SK-N-DZ (cell line): ENCODE measurements around the gene LDB2.

ENCODE experiments used
- DNase-seq: peaks from one replicate; pipeline ENCODE4 v3.0.0-alpha.2; 2015; ENCODE audit warnings: low spot score

LDB2 gene

DNA sequence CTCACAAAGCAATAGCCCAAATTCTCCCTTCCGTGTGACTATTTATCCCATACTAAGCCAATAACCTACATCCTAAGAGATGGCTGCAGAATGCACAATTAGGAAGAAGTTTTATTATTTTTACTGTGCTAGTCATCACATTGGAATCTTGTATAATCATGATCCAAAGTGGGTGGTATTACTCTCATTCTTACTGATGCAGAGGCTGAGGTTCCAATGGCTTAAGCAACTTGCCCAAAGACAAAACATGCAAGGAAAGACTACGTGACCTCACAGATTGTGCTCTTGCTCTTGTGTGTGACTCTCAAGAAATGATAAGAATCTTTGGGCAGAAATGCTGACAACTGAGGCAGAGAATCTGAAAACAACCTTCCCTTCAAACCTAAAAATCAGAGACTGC lies 212.2 kb downstream of the LDB2 start:
- no peak for DNase-seq

DNA sequence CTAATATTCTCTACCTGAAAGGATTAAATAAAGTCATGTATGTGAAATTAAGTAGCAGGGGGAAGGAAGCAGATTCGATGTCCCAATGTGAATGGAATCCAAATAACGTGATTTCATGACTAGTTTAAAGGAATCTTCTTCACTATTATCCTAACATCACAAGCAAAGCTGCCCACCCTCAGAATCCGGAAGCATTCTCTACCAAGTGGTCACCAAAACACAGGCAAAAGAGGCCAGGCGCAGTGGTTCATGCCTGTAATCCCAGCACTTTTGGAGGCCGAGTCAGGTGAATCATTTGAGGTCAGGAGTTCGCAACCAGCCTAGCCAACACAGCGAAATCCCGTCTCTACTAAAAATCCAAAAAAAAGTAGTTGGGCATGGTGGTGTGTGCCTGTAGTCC lies 212.9 kb downstream of the LDB2 start:
- no peak for DNase-seq

DNA sequence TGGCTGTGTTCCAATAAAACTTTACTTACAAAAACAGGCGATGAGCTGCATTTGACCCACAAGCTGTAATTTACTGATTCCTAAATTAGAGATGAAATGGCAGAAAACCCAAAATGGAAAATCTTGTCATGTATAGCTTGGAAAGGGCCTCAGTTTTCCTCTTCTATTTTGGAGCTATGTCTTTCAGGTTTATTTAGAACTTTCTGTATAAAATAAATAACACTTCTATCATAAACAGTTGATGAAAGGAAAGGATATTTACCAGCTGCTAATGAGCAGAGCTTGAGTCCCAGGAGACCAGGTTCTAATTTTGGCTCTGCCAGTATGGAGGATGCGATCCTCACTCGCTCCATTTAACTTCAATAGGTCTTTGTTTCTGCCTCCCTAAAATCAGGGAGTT lies 213.5 kb downstream of the LDB2 start:
- DNase-seq = no peak

DNA sequence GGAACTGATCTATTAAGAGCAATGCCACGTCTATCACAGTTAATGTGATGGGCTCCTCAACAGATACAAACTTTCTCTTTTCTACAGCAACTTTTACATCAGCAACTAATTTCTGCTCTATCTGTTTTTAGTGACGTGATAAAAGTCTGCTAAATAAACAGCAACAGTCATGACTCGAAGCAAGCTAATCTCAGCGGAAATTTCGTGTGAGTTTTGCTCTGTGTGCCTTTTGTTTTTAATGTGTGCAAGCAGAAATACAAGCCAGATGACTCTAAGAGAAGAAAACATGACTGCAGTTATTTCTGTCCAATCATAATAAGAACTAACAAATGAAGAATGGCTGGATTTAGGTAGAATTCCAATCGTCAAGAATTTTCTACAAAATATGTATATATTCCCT lies 214.3 kb downstream of the LDB2 start:
- DNase-seq = no peak

DNA sequence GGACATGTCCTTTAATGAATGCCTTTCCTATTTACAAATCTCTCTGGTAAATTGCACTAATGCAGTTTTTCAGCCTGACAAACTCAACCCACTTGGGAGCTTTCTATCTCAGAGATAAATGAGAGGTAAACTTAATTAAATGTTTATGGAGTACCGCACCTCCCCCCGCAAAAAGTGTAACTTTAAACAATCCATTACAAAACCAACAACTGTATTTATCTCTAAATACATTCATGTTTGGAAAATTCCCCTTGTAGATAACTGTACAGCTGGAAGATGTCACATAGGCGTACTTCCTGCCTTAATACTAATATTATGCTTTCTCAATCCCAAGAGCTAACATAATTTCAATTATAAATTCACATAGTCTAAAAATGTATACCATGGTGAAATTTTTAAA lies 215.5 kb downstream of the LDB2 start:
- no peak for DNase-seq

DNA sequence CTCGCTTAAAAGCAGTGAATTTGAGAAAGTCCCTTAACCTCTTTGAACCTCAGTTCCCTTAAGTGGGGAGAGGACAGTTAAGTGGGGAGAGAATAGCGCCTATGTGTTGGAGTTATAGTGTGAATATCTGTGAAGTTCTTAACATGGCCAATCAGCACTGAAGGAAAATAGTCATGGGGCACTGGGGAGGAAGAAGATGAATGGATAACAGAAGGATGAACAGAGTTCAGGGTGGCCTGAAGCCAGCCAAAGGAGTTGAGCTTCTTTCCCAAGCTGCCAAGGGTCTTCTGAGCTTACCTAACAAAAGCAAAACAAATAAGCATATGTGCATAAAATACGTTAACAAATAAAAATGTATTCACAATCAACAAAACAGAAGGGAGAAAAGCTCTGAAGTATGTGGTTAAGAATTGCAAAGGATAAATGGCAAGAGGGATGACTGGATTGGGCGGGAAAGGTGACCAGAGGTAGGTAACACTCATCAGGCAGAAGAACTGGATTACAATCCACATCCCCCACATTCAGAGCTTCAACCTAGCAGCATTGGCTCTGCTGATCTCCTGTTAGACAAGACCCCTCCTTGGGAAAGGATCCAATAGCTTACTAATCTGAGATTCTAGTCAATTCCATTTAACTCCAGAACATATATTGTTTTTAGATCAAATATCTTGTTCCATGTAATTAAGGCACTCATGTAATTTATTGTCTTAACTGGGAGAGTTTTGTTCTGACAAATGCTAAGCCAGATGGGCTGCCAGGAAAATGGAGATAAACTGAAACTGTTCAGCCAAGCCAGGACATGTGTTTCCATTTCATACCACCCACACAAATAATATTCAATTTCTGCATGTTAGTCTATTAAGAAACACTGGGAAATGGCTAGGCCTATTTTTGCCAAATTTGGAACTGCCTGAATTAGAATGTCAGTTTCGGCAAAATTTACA lies 221.2 kb downstream of the LDB2 start:
- no peak for DNase-seq

DNA sequence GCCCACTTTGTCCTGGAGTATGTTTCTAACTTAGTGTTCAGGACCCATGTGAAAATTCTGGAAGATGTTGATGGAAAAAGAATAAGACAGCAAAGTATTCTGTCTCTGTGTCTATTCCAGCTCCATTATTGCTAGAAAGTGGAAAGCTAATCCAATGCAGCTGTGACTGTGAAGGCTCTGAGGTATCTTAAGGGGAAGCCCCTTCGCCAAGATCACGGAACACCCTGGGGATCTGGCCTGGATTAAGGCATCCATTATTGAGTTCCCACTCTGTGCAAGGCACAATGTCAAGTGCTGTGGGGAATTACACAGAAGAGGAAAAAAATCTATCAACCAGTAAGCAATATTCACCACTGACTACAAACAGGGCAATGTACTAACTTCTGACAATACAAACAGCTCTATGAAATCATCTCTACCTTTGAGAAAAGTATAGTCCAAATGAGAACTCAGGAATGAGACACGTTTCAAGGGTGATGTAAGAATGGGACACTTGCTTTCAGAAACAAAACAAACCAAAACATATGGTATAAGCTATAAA lies 222.1 kb downstream of the LDB2 start:
- no peak for DNase-seq

DNA sequence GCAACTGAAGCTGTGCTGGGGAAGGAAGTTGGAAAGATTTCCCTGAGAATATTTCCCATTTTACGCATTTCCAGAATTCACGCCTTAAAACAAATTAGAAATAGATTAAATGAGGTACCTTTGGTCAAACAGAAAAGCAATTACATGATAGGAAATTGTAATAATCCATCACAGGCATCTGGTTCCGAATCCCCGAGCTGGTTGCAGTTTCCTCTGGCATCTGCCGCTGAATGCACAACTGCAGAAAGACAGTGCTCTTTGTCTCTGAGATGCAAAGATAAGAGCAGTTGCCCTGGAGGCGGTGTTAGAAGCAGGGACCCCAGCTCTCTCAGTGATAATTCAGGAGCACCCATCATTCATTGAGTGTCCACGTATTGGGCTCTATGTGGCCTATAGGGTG lies 224.4 kb downstream of the LDB2 start:
- peak; percentile 59 for DNase-seq

DNA sequence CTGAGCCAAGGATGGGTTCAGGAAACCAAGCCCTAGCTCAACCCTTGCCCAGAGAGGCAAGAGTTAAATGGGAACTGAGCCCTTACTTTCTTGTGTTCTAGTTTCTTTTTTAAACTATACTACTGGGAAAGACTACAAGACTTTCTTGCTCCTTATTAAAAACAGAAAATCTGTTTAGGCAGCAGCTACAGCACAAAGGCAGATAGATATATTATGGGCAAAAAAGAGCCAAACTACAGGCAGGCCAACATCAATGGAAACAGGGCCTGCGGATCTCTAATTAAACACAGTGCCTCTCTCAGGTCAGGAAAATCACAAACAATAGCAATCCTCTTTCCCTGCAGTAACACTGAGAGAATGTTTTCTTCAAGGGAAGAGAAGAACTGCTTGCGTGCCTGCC lies 226.0 kb downstream of the LDB2 start:
- DNase-seq = no peak

DNA sequence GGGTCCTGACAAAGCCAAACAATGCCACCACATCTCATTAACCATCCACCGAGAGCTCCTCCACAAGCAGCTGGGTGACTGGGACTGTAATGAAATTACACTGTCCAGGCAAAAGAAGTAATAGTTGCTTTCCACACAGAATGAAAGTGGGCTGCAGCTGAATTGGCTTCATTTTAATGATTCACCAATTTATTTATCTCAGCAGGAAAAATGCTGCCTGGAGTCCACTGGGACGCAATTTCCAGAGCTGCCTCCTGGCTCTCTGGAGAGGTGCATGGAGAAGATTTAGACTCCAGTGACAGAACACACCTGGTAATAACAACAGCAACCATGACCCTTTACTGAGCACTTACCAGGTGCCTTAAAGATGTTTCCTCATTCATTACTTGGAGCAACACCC lies 226.7 kb downstream of the LDB2 start:
- DNase-seq = no peak

DNA sequence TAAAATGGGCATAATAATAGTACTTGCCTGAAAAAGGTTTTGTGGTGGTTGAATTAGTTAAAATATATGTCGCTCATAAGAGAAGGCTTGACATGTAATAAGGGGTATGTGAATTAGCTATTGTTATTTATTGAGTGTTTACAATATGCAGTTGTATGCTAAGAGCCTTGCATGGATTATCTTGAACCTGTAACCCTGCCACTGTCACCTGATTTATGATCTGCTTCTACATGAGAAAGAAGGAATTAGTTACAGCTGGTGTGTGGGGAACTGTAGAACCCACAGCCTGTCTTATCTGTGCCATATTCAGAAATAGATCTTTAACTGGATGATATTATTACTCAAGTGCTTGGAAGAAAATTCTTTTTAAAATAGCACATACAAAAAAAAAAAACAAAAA lies 227.7 kb downstream of the LDB2 start:
- DNase-seq = no peak

DNA sequence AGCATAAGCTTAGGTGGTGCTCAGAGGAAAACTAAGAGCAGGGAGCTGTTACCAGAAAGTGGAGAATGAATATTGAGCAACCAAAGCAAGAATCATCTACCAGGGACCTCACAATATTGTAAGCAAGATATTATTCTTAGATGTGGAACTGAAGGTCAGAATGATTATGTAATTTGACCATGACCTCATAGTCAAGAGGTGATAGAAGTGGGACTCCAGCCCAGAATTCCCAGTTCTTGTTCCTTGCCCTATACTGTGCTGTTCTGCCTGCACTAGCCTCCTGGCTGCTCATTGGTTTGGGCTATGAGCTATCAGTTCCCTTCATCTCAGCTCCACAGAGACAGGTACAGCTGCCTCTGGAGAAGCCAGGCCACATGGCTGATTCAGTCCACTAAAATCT lies 229.4 kb downstream of the LDB2 start:
- DNase-seq = peak; percentile 15

DNA sequence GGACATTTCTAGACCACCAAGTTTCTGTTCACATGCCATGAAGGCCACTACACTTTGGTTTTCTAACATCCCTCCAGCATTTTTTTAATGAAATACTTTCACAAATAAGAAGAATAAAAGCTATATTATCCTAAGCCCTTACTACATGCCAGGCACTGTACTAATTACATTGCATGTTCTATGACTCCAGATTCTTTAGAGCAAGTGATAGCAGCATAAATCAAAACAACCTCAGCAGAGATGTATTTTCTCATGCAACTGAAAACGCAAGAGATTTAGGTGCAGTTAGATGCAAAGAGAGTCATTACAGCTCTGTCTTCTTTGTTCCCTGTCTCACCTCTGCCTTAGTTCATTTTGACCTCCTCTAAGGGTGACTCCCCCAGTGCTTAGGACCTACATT lies 230.0 kb downstream of the LDB2 start:
- no peak for DNase-seq

DNA sequence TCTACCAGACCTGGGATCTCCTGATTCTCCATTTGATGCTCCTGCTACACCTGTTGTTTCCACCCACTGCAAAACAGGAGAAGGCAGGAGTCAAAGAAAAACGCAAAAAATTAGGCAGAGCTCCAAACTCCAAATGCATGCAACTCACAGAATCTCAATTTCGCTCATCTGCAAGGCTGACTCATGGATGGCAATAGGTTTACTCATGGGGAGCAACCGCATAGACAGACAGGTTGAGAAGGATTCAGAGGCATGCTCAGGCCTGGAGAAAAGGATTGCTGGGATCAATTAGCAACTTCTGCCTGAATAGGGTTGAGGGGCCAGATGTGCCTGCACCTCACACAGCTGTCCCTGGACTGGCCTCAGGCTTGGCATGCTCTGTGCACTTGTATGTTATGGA lies 231.0 kb downstream of the LDB2 start:
- no peak for DNase-seq

DNA sequence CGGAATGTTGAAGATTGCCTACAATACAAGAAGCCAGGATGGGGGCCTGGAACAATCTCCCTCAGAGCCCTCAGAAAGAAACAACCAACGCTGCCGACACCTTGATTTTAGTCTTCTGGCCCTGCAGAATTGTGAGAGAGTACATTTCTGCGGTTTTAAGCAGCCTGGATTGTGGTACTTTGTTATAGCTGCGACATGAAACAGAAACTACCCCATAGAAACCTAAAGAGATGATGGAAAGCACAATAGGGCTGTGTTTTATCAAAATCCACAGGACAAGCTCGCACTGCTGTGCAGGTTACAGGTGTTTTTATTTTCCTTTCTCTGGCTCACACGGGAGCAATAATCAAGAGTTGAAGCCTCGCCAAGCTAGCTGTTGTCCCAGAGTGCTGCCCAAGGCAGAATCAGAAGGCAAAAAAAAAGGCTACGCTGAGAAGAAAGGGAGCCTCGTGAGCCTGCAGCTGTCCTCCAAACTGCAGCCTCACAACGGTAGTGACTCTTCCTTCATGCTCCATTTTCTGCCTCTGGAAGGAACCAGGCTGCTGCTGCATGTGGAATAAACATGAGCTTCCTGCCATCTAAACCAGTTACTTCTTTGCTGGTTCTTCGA lies 232.4 kb downstream of the LDB2 start:
- no peak for DNase-seq

DNA sequence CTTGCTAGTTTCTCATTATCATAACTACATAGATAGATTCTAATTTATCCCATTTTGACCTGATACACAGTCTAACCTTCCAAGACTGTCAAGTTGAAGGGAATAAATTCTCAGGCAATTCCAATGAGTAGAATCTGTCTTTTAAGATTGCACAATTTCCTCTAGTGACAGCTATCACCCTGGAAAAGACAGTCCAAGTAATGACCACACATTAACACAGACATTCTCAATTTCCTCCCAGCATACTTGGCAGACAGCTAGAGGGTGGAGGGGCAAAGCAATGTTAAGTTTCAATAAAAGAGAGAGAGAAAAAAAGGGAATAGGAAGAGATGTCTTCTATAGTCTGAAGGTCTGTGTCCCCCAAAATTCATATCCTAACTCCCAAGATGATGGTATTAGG lies 234.7 kb downstream of the LDB2 start:
- no peak for DNase-seq

DNA sequence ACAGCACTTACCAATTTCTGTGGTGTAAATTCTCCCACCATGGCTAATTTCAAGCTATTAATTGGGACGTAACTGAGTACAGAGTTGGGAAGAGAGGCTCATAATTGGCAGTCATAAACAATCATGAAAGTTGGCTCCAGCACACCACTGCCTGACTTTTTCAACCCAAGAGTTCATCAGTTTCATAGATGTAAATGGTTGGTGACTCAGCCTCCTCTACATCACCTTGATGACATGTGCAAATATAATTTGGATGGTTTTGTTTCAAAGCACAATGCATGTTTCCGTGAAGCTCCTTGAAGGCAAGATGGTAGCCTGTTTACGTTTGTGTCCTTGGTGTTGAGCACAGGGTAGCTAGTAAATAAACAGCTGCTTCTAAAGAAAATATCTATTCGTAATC lies 235.1 kb downstream of the LDB2 start:
- no peak for DNase-seq

DNA sequence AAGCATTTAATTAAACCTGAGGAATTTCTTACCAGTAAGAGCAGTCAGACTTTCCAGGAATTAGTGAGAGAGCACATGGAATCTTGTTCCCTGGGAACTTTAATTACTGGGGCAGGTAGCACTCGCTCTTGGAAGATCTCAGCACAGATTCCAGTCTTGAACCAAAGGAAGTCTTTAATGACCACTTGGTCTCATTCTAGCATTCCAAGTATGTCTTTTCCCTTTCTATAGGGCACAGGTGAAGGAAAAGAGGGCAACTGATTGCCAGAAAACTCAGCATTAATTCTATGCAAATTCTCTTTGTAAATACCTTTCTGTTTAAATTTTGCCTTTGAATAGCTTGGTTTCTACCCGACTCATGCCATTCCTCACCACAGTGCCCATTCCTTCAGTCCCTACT lies 236.6 kb downstream of the LDB2 start:
- DNase-seq = no peak

DNA sequence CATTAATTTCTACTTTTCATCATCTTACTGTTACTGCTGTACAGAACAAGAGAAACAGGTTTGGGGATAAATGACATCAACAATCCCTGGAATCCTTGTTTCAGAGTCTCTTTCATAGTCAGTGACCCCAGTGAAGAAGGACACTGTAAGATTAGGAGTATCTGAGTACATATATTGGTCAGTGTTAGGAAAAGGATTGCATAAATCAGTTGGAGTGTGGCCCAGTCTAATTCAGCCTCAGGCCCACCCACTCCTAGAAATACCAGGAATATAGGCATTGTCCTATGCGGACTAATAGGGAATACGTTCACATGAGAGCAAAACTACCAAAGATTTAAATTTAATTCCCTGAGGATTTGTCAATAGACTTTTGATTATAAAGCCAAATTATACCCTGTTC lies 237.8 kb downstream of the LDB2 start:
- no peak for DNase-seq

DNA sequence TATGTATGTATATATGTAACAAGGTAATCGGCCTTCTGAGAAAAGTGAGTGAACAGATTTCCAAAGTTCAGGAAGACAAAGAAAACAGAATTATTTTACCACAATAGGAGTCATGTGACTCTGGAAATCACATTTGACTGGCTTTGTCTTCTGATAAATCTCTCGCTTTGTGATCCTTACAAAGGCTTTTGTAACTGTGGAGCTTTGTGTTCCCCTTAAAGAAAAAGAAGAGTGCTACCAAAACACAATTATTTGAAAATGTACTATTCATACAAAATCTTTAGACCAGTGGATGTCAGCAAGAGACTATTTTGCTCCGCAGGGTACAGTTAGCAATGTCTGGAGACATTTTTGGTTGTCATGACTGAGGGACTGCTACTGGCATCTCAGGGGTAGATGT lies 238.8 kb downstream of the LDB2 start:
- DNase-seq = no peak

DNA sequence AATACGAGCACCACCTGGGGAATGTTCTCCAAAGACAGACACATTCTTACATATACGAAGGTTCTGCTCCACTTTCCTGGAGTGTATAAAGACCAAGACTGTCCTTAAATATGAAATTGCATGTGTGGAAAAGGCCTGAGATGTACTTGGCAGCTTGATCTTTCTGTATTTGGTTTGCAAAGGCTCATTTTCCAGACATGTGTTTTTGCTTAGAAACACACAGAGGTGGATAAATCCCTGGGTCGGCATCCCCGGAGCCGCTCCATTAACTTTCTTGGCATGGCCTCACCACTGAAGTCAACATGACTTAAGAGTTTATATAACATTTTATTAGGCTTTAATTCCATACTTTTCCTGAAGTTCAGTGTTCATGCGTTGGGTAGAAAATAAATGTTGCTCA lies 239.4 kb downstream of the LDB2 start:
- no peak for DNase-seq

DNA sequence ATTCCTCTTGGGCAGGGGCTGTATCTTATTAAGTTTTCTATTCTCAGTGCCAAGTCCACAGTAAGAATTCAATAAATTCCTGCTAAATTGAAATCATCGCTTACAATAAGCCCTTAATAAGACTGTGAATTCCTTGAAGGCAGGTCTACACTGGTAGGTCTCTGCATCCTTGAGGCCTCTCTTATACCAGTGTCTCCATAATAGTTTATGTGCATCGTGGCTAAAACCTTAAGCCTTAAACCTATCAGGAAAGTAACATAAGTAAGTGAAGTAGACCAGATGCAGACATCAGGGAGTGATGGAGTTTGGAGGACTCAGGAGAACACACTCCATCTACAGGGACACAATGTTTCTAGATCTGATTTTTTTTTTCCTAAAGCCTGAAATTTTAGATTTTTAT lies 240.3 kb downstream of the LDB2 start:
- no peak for DNase-seq

DNA sequence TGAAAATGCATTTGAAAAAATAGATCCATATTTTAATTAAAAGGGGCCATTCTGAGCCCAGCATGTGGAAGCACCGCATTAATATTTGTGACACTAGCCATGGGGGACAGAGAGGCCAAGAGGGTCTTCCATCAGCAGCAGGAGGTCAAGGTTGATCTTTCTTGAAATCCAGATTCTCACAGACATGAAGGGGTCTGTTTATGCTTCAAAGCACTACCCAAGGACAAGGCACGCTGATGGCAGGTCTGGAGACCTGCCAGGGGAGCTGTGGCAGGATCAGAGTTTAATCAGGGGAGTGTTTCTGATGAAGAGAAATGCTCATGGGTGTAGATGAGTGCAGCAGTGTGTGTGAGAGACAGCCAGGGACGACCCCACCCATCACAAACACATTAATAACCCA lies 243.3 kb downstream of the LDB2 start:
- no peak for DNase-seq
